A673 (cell line): Measurements from ENCODE around the gene ITM2B. TPM values are rescaled to one million over a fixed set of nuclear protein-coding genes. Genes with fewer than 3 reads are reported as not detected.

Source experiments
- Bru-seq: library from RNA; stranded (reverse); fragments of 400-500 nt; gene quantifications from one replicate; lab custom pipeline; 2021; lab: Mats Ljungman, UMichigan
- BruChase-seq, 2 experiments: library from RNA; stranded (reverse); fragments of 400-500 nt; gene quantifications; one replicate each; lab custom pipeline; 2021; lab: Mats Ljungman, UMichigan
- BruUV-seq: library from RNA; stranded (reverse); fragments of 400-500 nt; replicated peaks from 2 replicates; lab custom pipeline; 2021; lab: Mats Ljungman, UMichigan
- CTCF ChIA-PET: fragments of 300-600 bp; sonication (Branson Sonifier 250); formaldehyde crosslinking; loops from one replicate; lab custom pipeline; 2022; ENCODE audit warnings: antibody characterized with exemption; lab: Charles Lee
- POLR2A ChIA-PET: fragments of 300-600 bp; sonication (Branson Sonifier 250); formaldehyde crosslinking; loops from one replicate; lab custom pipeline; 2022; ENCODE audit warnings: antibody characterized with exemption; ENCODE audit not compliant: low non-redundant PET; lab: Charles Lee
- DNase-seq: peaks from one replicate; pipeline ENCODE4 v3.0.0-alpha.2; 2015; ENCODE audit warnings: low spot score
- H3K27ac ChIP-seq: fragments of 200-600 bp; sonication (generic); 2 replicates; pipeline ENCODE4 v1.5.1; 2016; ENCODE audit warnings: mixed run types, low read depth, mild to moderate bottlenecking, mixed read lengths, antibody characterized with exemption, low read length; ENCODE audit not compliant: poor library complexity, severe bottlenecking
- H3K27me3 ChIP-seq: fragments of 200-600 bp; sonication (generic); replicated peaks from 2 replicates; pipeline ENCODE4 v1.6.1; 2017; ENCODE audit warnings: mixed run types, low read depth, mild to moderate bottlenecking, mixed read lengths, antibody characterized with exemption, low read length; ENCODE audit not compliant: insufficient read depth, poor library complexity
- H3K36me3 ChIP-seq: fragments of 200-600 bp; sonication (generic); 2 replicates; pipeline ENCODE4 v1.6.1; 2016; ENCODE audit warnings: mixed run types, mild to moderate bottlenecking, mixed read lengths, antibody characterized with exemption, low read length; ENCODE audit not compliant: insufficient read depth, poor library complexity, severe bottlenecking
- H3K4me1 ChIP-seq: fragments of 200-600 bp; sonication (generic); 2 replicates; pipeline ENCODE4 v1.6.1; 2017; ENCODE audit warnings: mixed run types, mild to moderate bottlenecking, mixed read lengths, antibody characterized with exemption, low read length; ENCODE audit not compliant: insufficient read depth, poor library complexity, severe bottlenecking
- H3K4me3 ChIP-seq: fragments of 200-600 bp; sonication (generic); 2 replicates; pipeline ENCODE4 v1.5.1; 2016; ENCODE audit warnings: low read depth, mixed run types, mild to moderate bottlenecking, mixed read lengths, low read length; ENCODE audit not compliant: poor library complexity, severe bottlenecking
- H3K9me3 ChIP-seq: fragments of 200-600 bp; sonication (generic); 2 replicates; pipeline ENCODE4 v1.6.1; 2016; ENCODE audit warnings: mixed run types, low read depth, mild to moderate bottlenecking, mixed read lengths, antibody characterized with exemption, low read length; ENCODE audit not compliant: poor library complexity, severe bottlenecking
- CTCF ChIP-seq: fragments of 300-800, 200-600 bp; sonication (generic); conservative IDR thresholded peaks from 2 replicates; pipeline ENCODE4 v1.5.1; 2017; ENCODE audit warnings: low read depth, mild to moderate bottlenecking, antibody characterized with exemption, low read length, moderate library complexity, mixed read lengths
- EZH2 ChIP-seq: fragments of 200-600 bp; sonication (generic); IDR thresholded peaks from 2 replicates; pipeline ENCODE4 v1.6.1; 2017; ENCODE audit warnings: borderline replicate concordance, low read depth, mild to moderate bottlenecking, mixed read lengths, antibody characterized with exemption, low read length; ENCODE audit not compliant: poor library complexity, severe bottlenecking
- intact Hi-C: fragments of 100-400 bp; cut with micrococcal nuclease; formaldehyde crosslinking; loops from one replicate; pipeline ENCODE4 v1.10.0; 2022; ENCODE audit not compliant: unreplicated experiment
- long read RNA-seq: library from polyadenylated mRNA; stranded (forward); transcript quantifications from one replicate; pipeline ENCODE4 v2.0.0, GENCODE V29; 2022
- total RNA-seq: library from RNA; stranded (reverse); gene quantifications from 2 replicates; pipeline ENCODE4 v1.2.3, GENCODE V29; 2021

The ITM2B gene
- total RNA-seq (168 and 190 TPM in 2 replicates), Bru-seq, nascent RNA (percentile 92 among the genes with signal in this experiment), BruChase-seq, experiment 1, labeled RNA remaining after a 2-hour chase (percentile 70 among the genes with signal in this experiment), BruChase-seq, experiment 2, labeled RNA remaining after a 6-hour chase (percentile 81 among the genes with signal in this experiment)
- long read RNA-seq, full-length matches to known transcripts, result 335 of 346 reads
- long read RNA-seq, partial matches to known transcripts, result 8 of 346 reads
- long read RNA-seq, other reads (novel, unspliced or antisense), result 3 of 346 reads

- peak within 1 kb of the TSS; percentile 97 for H3K27ac ChIP-seq
- ChIA-PET POLR2A (interaction anchor here (0.5 to 0.6 kb wide), 2 partner anchors 106 to 347 kb away, joined by 3 to 5 read pairs; no protein-coding TSS in a partner anchor), CTCF (interaction anchor here (0.5 kb wide), 1 partner anchor 282 kb away, joined by 3 read pairs; no protein-coding TSS in a partner anchor)
- TF ChIP-seq EZH2, result no peak
- peak; percentile 44; the same call in 1 of the 2 replicates for TF ChIP-seq CTCF
- H3K9me3 ChIP-seq, result no peaks in the 10 kb centered on the region
- BruUV-seq, result no TSS peak
- H3K27me3 ChIP-seq, result no peaks in the 10 kb centered on the region
- H3K4me3 ChIP-seq, result peak within 1 kb of the TSS; percentile 98
- peaks cover 31% of the 10 kb centered on the region for H3K4me1 ChIP-seq
- no peaks in the 10 kb centered on the region for H3K36me3 ChIP-seq
- DNase-seq, result peak; percentile 83
- intact Hi-C loops, result loop anchor here (10.0 kb wide), 1 partner anchor 342 kb away; no protein-coding TSS in a partner anchor
These were observed at the start of gene ITM2B for GRCh38 chr13:48233046-48233888. Gene ITM2B, plus strand, starts transcription at chr13:48233206. Its CDS starts 155 bp downstream, at chr13:48233361.

- Histone ChIP-seq H3K27me3 (no peaks in the 10 kb centered on the region), H3K4me3 (no peak overlapping the region), H3K36me3 (no peaks in the 10 kb centered on the region), H3K27ac (no peak overlapping the region), H3K9me3 (no peaks in the 10 kb centered on the region), H3K4me1 (no peaks in the 10 kb centered on the region)
- intact Hi-C loops, result no loop called here
- POLR2A ChIA-PET, result no interaction called here
- DNase-seq, result no peak
- no TSS peak for BruUV-seq
- TF ChIP-seq CTCF (no peak), EZH2 (no peak)
- CTCF ChIA-PET, result no interaction called here
These were observed 48.7 kb upstream of the ITM2B start for GRCh38 chr13:48184260-48184659.

GRCh38 chr13:48185018-48185417 is 48.0 kb upstream of the ITM2B start:
- Histone ChIP-seq H3K4me3 (no peak overlapping the region), H3K27me3 (no peaks in the 10 kb centered on the region), H3K27ac (no peak overlapping the region), H3K4me1 (no peaks in the 10 kb centered on the region), H3K36me3 (no peaks in the 10 kb centered on the region), H3K9me3 (no peaks in the 10 kb centered on the region)
- intact Hi-C loops, result no loop called here
- POLR2A ChIA-PET, result no interaction called here
- CTCF ChIA-PET, result no interaction called here
- no peak for DNase-seq
- TF ChIP-seq CTCF, result no peak
- no peak for TF ChIP-seq EZH2
- no TSS peak for BruUV-seq
